IMR-90 (cell line): Measurements from ENCODE around the gene FGGY. TPM values are rescaled to one million over a fixed set of nuclear protein-coding genes. Genes with fewer than 3 reads are reported as not detected.
"Not testable (repeated sequence)": the region's sequence is repeated elsewhere in the genome, so short reads cannot be mapped to it uniquely, and the experiment has no call there.

Experiments used
- ATAC-seq: fragments of 200-7000 bp; cut with Tn5 transposase; 2 replicates; pipeline ENCODE4 v1.9.1; 2020; ENCODE audit warnings: low read depth, mild to moderate bottlenecking, moderate library complexity
- BruUV-seq: library from RNA; stranded (reverse); fragments of 400-500 nt; replicated peaks from 2 replicates; lab custom pipeline; 2021; lab: Mats Ljungman, UMichigan
- CTCF ChIA-PET: fragments of 300-600 bp; formaldehyde crosslinking; extraction: SDS; loops from one replicate; lab custom pipeline; 2021; ENCODE audit warnings: antibody characterized with exemption; lab: Yijun Ruan, JAX
- POLR2A ChIA-PET: fragments of 300-600 bp; sonication (Branson Sonifier 250); formaldehyde crosslinking; loops from one replicate; lab custom pipeline; 2022; ENCODE audit warnings: antibody characterized with exemption; ENCODE audit not compliant: unreplicated experiment; lab: Charles Lee
- DNase-seq: peaks from one replicate; pipeline ENCODE4 v3.0.0; 2013
- H2AFZ ChIP-seq: replicated peaks from 2 replicates; pipeline ENCODE3; 2013; ENCODE audit warnings: low read length, mild to moderate bottlenecking; ENCODE audit not compliant: poor library complexity
- H2AK5ac ChIP-seq: 2 replicates; pipeline ENCODE4 v1.6.1; 2013; ENCODE audit warnings: low read depth, low read length, inconsistent platforms
- H2AK9ac ChIP-seq: replicated peaks from 2 replicates; pipeline ENCODE3; 2013; ENCODE audit warnings: mild to moderate bottlenecking, low read depth, low read length, moderate library complexity; ENCODE audit not compliant: poor library complexity
- H2BK120ac ChIP-seq: 2 replicates; pipeline ENCODE4 v1.6.1; 2013; ENCODE audit warnings: low read depth, low read length, inconsistent platforms
- H2BK15ac ChIP-seq: 3 replicates; pipeline ENCODE4 v1.6.1; 2013; ENCODE audit warnings: low read depth, low read length, inconsistent platforms
- H2BK20ac ChIP-seq: 2 replicates; pipeline ENCODE4 v1.6.1; 2013; ENCODE audit warnings: low read depth, mild to moderate bottlenecking, inconsistent platforms, low read length, moderate library complexity
- H2BK5ac ChIP-seq: 2 replicates; pipeline ENCODE4 v1.6.1; 2013; ENCODE audit warnings: mild to moderate bottlenecking, low read depth, low read length, inconsistent platforms; ENCODE audit not compliant: poor library complexity, severe bottlenecking
- H3K14ac ChIP-seq: replicated peaks from 2 replicates; pipeline ENCODE4 v1.6.1; 2013; ENCODE audit warnings: low read depth, low read length, inconsistent platforms
- H3K18ac ChIP-seq: 2 replicates; pipeline ENCODE4 v1.6.1; 2013; ENCODE audit warnings: low read depth, low read length, control low read depth
- H3K23ac ChIP-seq: 2 replicates; pipeline ENCODE4 v1.6.1; 2013; ENCODE audit warnings: low read depth, low read length, inconsistent platforms
- H3K27ac ChIP-seq: 2 replicates; pipeline ENCODE4 v1.5.1; 2013; ENCODE audit warnings: mild to moderate bottlenecking, control low read depth, low read length; ENCODE audit not compliant: insufficient read depth
- H3K27me3 ChIP-seq: 2 replicates; pipeline ENCODE4 v1.6.1; 2013; ENCODE audit warnings: low read length; ENCODE audit not compliant: control insufficient read depth, insufficient read depth
- H3K36me3 ChIP-seq: 2 replicates; pipeline ENCODE4 v1.6.1; 2013; ENCODE audit warnings: low read length, mixed read lengths; ENCODE audit not compliant: control insufficient read depth, insufficient read depth
- H3K4ac ChIP-seq: 2 replicates; pipeline ENCODE4 v1.6.1; 2013; ENCODE audit warnings: low read depth, low read length, inconsistent platforms
- H3K4me1 ChIP-seq: 2 replicates; pipeline ENCODE4 v1.6.1; 2013; ENCODE audit warnings: low read length, mixed read lengths; ENCODE audit not compliant: control insufficient read depth, insufficient read depth
- H3K4me2 ChIP-seq: 2 replicates; pipeline ENCODE4 v1.6.1; 2013; ENCODE audit warnings: low read depth, mild to moderate bottlenecking, control low read depth, low read length, moderate library complexity
- H3K4me3 ChIP-seq: 2 replicates; pipeline ENCODE4 v1.5.1; 2013; ENCODE audit warnings: low read depth, mild to moderate bottlenecking, control low read depth, low read length, moderate library complexity; ENCODE audit not compliant: insufficient read depth
- H3K56ac ChIP-seq: 2 replicates; pipeline ENCODE4 v1.6.1; 2013; ENCODE audit warnings: low read length, inconsistent platforms; ENCODE audit not compliant: insufficient read depth; ENCODE audit errors: extremely low read depth
- H3K79me1 ChIP-seq, 2 experiments: 2 replicates each; pipeline ENCODE4 v1.6.1; 2013; ENCODE audit warnings: low read length in 2 of 2, inconsistent platforms in 1 of 2, low read depth in 1 of 2
- H3K9ac ChIP-seq: 2 replicates; pipeline ENCODE4 v1.6.1; 2013; ENCODE audit warnings: low read depth, low read length, control low read depth
- H3K9me1 ChIP-seq: 2 replicates; pipeline ENCODE4 v1.6.1; 2013; ENCODE audit warnings: low read length, inconsistent platforms; ENCODE audit not compliant: insufficient read depth
- H3K9me3 ChIP-seq: 2 replicates; pipeline ENCODE4 v1.6.1; 2013; ENCODE audit warnings: low read length; ENCODE audit not compliant: control insufficient read depth, insufficient read depth
- H4K20me1 ChIP-seq: 2 replicates; pipeline ENCODE4 v1.6.1; 2013; ENCODE audit warnings: low read length, inconsistent platforms; ENCODE audit not compliant: insufficient read depth
- H4K5ac ChIP-seq: 2 replicates; pipeline ENCODE4 v1.6.1; 2013; ENCODE audit warnings: mild to moderate bottlenecking, low read depth, low read length, control low read depth
- H4K8ac ChIP-seq, 2 experiments: 2 replicates each; pipeline ENCODE4 v1.6.1; 2013; ENCODE audit warnings: low read depth in 2 of 2, low read length in 2 of 2, control low read depth in 1 of 2, inconsistent platforms in 1 of 2
- H4K91ac ChIP-seq: 2 replicates; pipeline ENCODE4 v1.6.1; 2013; ENCODE audit warnings: low read depth, low read length, inconsistent platforms; ENCODE audit not compliant: insufficient read depth
- WGBS, 2 experiments: methylation state at CpG; one replicate each; pipeline versions ENCODE4 v1.1.5 to v1.1.7; 2013; ENCODE audit warnings: missing lambda C conversion rate in 2 of 2; ENCODE audit not compliant: insufficient read length in 1 of 2; ENCODE audit errors: extremely low coverage in 2 of 2; 5-methylcytosine and 5-hydroxymethylcytosine counted together
- dilution Hi-C: fragments of 300-500 bp; cut with HindIII; formaldehyde crosslinking; loops from one replicate; pipeline ENCODE4 v1.14.3; 2018; ENCODE audit warnings: low sequenced_read_pairs; ENCODE audit not compliant: unreplicated experiment
- in situ Hi-C: fragments of 300-500 bp; cut with MboI; formaldehyde crosslinking; loops from 3 replicates; pipeline ENCODE4 v1.14.3; 2019; ENCODE audit warnings: low sequenced_read_pairs, inconsistent platforms, mixed read lengths
- intact Hi-C: fragments of 100-400 bp; cut with micrococcal nuclease; formaldehyde crosslinking; loops from 2 replicates; pipeline ENCODE4 v1.10.0; 2022
- polyA plus RNA-seq, 3 experiments: library from polyadenylated mRNA; depleted of rRNA; stranded (reverse); fragments of >200 nt; gene quantifications; 2 replicates each; pipeline ENCODE4 v1.2.3, GENCODE V29; 2012; ENCODE audit warnings: low replicate concordance in 1 of 3
- total RNA-seq: library from RNA; depleted of rRNA; stranded (reverse); fragments of >200 nt; gene quantifications from 2 replicates; pipeline ENCODE4 v1.2.3, GENCODE V29; 2012

FGGY gene
- total and polyA plus RNA-seq, 2 of the 4 experiments (the other 2 are of a cell fraction), result 5.6 to 14.0 TPM

GRCh38 chr1:59496156-59496555 is 199.3 kb downstream of the FGGY start:
- H2AK5ac ChIP-seq, H2BK20ac ChIP-seq, ATAC-seq, H2BK5ac ChIP-seq, H4K20me1 ChIP-seq, H3K56ac ChIP-seq, H4K91ac ChIP-seq, H3K79me1 ChIP-seq, H3K4me3 ChIP-seq, intact Hi-C loops, H3K23ac ChIP-seq, H3K9me3 ChIP-seq, CTCF ChIA-PET, H3K27me3 ChIP-seq, H3K14ac ChIP-seq, H3K18ac ChIP-seq, H3K4me1 ChIP-seq, H4K5ac ChIP-seq, H3K4ac ChIP-seq, BruUV-seq, in situ Hi-C loops, H2BK15ac ChIP-seq, DNase-seq, H2AFZ ChIP-seq, H3K9ac ChIP-seq, H3K9me1 ChIP-seq, POLR2A ChIA-PET, H3K27ac ChIP-seq, H2BK120ac ChIP-seq, H3K36me3 ChIP-seq, H2AK9ac ChIP-seq, dilution Hi-C loops, H3K4me2 ChIP-seq, H4K8ac ChIP-seq: not testable (repeated sequence)
- WGBS, 2 experiments, result no CpG with 5 or more reads among the region's 2 CpGs
